Keratinocyte (primary cell): Measurements from ENCODE around the gene TUSC2.

Experiments
- CTCF ChIP-seq, 3 experiments: IDR thresholded peaks in 1 of 3; conservative IDR thresholded peaks in 1 of 3; optimal IDR thresholded peaks in 1 of 3; 2 replicates in 2 of 3; 3 replicates in 1 of 3; pipeline versions ENCODE3 to v1.5.1; 2011; ENCODE audit warnings: low read length in 3 of 3, mild to moderate bottlenecking in 3 of 3, moderate library complexity in 2 of 3, control low read depth in 1 of 3, inconsistent platforms in 1 of 3; ENCODE audit not compliant: insufficient read depth in 2 of 3; ENCODE audit errors: extremely low read depth in 1 of 3
- EZH2 ChIP-seq: IDR thresholded peaks from one replicate; pipeline ENCODE4 v1.6.1; 2012; ENCODE audit warnings: inconsistent platforms, mild to moderate bottlenecking, low read length, moderate library complexity

- TF ChIP-seq CTCF (optimal IDR thresholded peaks at IDR 0.05 in 1 of 3, IDR thresholded peaks at IDR 0.05 in 1 of 3, conservative IDR thresholded peaks at IDR 0.05 in 1 of 3; ENCODE audit: extremely low read depth in 1 of 3, insufficient read depth in 2 of 3, low read length in 3 of 3) = no peak
- TF ChIP-seq EZH2 = no peak
These were observed 35.6 kb downstream of the TUSC2 start, which contains the start of gene IFRD2 for GRCh38 chr3:50292159-50293078.
